Fibroblast of lung (primary cell): ENCODE results near the gene ATP5F1C.

Source experiments
- EZH2 ChIP-seq: IDR thresholded peaks from 2 replicates; pipeline ENCODE4 v1.5.1; 2012; ENCODE audit warnings: low read length, control low read depth, mild to moderate bottlenecking; ENCODE audit errors: missing control alignments
- TF ChIP-seq, protein P1 (sequence below), 2 donors: IDR thresholded peaks in 1 of 2; conservative IDR thresholded peaks in 1 of 2; 1 replicate in 1 of 2; 2 replicates in 1 of 2; pipeline ENCODE4 v1.5.1; 2011 to 2012; ENCODE audit warnings: low read length in 2 of 2, control low read depth in 1 of 2, inconsistent platforms in 1 of 2, low read depth in 1 of 2, mild to moderate bottlenecking in 1 of 2

DNA sequence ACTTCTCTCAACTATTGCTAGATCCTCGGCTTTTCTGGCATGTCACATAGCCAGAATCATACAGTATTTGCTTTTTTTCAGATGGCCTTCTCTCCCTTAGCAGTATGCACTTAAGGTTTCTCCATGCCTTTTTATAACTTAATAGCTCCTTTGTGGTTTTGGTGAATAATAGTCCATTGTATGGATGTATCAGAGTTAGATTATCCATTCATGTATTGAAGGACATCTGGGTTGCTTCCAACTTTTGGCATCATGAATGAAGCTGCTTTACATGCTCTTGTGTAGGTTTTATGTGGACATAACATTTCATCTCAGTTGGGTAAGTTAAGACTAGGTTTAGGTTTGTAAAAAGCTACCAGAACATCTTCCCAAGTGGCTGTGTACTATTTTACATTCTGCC lies 4.6 kb downstream of the ATP5F1C start:
- TF ChIP-seq, protein P1, sequence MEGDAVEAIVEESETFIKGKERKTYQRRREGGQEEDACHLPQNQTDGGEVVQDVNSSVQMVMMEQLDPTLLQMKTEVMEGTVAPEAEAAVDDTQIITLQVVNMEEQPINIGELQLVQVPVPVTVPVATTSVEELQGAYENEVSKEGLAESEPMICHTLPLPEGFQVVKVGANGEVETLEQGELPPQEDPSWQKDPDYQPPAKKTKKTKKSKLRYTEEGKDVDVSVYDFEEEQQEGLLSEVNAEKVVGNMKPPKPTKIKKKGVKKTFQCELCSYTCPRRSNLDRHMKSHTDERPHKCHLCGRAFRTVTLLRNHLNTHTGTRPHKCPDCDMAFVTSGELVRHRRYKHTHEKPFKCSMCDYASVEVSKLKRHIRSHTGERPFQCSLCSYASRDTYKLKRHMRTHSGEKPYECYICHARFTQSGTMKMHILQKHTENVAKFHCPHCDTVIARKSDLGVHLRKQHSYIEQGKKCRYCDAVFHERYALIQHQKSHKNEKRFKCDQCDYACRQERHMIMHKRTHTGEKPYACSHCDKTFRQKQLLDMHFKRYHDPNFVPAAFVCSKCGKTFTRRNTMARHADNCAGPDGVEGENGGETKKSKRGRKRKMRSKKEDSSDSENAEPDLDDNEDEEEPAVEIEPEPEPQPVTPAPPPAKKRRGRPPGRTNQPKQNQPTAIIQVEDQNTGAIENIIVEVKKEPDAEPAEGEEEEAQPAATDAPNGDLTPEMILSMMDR (conservative IDR thresholded peaks at IDR 0.05 in 1 of 2, IDR thresholded peaks at IDR 0.05 in 1 of 2; ENCODE audit: low read depth in 1 of 2, low read length in 2 of 2) = no peak
- no peak for TF ChIP-seq EZH2
